Activated CD8-positive, alpha-beta memory T cell treated with anti-CD3 and anti-CD28 coated beads, Interleukin-2, amount 50 U/mL, for 24 hours (primary cell): ENCODE data around the gene ERLEC1.
"Not testable (repeated sequence)": the region's sequence is repeated elsewhere in the genome, so short reads cannot be mapped to it uniquely, and the experiment has no call there.

Source experiments
- DNase-seq: peaks from one replicate; pipeline ENCODE4 v3.0.0-alpha.2; 2020; ENCODE audit errors: extremely low read depth

Gene ERLEC1

GRCh38 chr2:53829980-53830290 lies 43.1 kb downstream of the ERLEC1 start:
- not testable (repeated sequence) for DNase-seq

- DNase-seq, result no peak
These were observed 53.7 kb downstream of the ERLEC1 start for GRCh38 chr2:53840580-53840979.

- not testable (repeated sequence) for DNase-seq
These were observed 54.8 kb downstream of the ERLEC1 start for GRCh38 chr2:53841651-53842050.

GRCh38 chr2:53842891-53843290 lies 56.0 kb downstream of the ERLEC1 start:
- DNase-seq, result no peak

GRCh38 chr2:53843595-53843994 lies 56.8 kb downstream of the ERLEC1 start:
- DNase-seq, result no peak

GRCh38 chr2:53848062-53848461 lies 61.2 kb downstream of the ERLEC1 start:
- DNase-seq, result no peak

DNA sequence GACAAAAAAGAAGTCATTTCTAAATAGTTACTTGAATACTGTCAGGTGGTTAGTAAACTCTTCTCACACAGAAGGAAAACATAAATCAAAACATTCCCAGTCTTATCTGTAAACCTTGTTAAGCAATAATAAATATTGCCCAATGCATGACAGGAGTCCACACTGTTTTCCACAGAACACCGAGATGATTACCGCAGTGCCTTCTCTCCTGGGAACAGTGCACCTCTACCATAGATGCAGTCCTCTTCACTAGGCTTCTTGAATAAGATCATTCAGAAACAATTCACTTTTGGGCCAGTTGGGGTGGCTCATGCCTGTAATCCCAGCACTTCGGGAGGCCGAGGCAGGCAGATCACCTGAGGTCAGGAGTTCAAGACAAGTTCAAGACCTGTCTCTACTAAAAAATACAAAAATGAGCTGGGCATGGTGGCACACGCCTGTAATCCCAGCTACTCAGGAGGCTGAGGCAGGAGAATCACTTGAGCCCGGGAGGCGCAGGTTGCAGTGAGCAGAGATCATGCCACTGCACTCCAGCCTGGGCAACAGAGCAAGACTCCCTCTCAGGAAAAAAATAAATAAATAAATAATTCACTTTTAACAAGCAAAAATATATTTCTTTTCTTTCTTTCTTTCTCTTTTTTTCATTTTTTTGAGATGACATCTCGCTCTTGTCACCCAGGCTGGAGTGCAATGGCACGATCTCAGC lies 64.4 kb downstream of the ERLEC1 start:
- DNase-seq, result not testable (repeated sequence)

GRCh38 chr2:53852532-53852931 lies 65.7 kb downstream of the ERLEC1 start:
- DNase-seq, result no peak

DNA sequence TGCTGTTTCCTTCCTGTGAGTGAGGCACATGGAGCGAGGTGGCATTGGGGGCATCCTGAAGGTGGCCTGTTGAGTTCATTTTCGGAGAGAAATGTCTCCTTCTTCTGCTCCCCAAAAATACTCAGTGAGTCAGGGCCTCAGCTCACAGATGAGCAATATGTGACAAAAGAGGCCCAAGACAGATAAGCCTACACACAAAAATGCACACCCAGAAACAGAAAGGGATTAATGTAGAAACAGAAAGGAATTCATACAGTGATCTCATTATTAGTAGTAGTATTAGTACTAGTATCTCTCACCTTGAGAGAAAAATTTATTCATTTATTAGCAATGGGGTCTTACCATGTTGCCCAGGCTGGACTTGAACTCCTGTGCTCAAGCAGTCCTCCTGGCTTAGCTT lies 67.8 kb downstream of the ERLEC1 start:
- DNase-seq, result no peak

DNA sequence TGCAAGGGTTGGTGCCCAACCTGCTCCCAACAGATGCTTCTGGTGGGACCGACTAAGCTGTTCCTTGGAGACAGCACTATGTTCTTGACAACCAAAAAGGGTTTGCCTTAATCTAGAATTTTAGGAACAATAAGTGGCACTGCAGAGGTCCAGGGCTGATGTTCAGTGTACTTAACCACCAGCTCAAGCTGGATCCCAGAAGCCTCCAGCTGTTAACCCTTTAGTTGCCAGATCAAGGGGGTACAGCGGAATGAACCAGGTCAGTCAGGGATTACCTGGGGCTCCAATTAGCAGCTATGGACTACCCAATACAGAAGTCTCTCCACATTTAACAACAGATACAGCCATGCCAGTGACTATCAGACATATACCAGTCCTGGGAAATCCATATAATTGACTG lies 69.4 kb downstream of the ERLEC1 start:
- DNase-seq, result no peak

- DNase-seq, result no peak
These were observed 72.7 kb downstream of the ERLEC1 start, which contains the start of gene GPR75 for GRCh38 chr2:53859206-53860181. GPR75 (minus strand) TSS chr2:53859967; CDS start chr2:53854756, 5,211 bp downstream.

GRCh38 chr2:53861824-53862223 lies 75.0 kb downstream of the ERLEC1 start:
- no peak for DNase-seq

DNA sequence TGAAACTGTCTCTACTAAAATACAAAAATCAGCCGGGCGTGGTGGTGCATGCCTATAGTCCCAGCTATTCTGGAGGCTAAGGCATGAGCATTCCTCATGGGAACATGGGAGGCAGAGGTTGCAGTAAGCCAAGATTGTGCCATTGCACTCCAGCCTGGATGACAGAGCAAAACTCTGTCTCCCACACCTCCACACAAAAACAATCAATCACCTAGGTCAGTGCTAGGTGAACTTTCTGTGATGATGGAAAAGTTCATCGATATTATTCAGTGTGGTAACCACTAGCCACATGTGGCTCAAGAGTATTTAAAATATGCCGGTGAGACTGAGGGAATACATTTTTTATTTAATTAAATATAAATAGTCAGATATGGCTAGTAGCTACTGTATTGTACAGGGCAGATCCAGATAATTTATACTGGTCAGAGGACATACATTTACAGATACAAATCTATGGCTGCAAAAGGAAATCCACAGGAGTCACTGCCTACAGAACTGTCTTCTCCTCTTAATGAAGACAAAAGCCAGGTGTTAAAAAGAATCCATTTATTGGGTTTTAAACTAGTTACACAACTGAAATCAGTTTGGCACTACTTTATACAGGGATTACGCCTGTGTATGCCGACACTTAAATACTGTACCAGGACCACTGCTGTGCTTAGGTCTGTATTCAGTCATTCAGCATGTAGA lies 76.8 kb downstream of the ERLEC1 start:
- DNase-seq, result no peak

DNA sequence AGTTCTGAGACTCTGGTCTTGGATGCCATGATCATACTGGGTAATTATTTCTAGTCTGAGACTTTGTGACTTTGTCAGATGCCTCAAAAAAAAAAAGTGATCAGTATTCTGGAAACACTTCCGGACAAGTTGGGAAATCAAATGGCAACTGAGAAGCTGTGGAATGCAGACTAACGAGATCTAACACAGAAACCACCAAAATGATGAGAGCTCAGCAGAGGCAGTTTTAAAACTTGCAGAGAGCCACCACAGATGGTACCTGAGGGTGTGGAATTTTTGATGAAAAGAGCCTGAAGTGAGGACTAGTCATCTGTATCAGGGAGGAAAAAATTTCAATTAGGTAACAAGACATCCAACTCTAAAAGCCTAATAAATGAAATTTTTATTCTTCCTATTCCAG lies 78.4 kb downstream of the ERLEC1 start:
- DNase-seq, result no peak

GRCh38 chr2:53865962-53866361 lies 79.1 kb downstream of the ERLEC1 start:
- no peak for DNase-seq

- DNase-seq, result no peak
These were observed 80.3 kb downstream of the ERLEC1 start for GRCh38 chr2:53867169-53867568.

DNA sequence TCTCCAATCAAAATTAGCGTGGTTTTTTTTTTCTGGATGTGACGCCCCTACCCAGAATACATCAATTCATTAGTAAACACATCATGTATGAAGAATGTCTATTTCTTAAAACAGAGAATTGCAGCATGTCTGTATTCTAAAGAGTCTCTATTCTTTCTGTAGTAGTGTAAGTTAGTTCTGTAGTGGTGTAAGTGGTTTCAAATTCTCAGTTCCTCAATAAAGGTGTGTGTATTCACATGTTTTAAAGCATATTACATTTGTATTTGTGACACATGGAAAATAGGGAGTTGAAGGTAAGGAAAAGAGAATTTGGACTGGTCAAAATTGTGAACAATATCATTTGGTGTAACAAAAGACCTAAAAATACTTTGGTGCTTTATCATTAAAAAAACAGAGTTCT lies 80.9 kb downstream of the ERLEC1 start:
- DNase-seq, result no peak
